ENCODE measurements around the gene DENND1A.
"Not testable (repeated sequence)": the region's sequence is repeated elsewhere in the genome, so short reads cannot be mapped to it uniquely, and the experiment has no call there.

DENND1A gene

DNA sequence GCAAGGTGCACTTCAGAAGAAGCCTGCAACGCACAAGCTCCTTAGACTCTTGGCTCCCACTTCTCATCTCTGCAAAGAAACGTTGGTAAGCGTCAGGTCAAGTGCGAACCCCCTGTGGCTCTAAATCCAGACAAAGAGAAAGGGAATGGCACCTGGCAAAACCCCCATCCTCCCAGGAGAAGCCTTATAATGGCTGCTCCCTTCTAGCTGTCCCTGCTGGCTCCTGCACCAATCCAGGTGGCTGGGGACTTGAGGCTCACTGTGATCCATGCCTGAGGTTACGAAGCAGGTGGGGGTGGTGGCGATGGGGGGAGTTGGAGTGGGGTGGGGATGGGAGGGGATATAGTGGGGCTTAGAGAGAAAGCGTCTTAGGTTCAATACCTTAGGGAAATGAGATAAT is 272.8 kb downstream of the DENND1A start:
- DNase-seq (ENCODE audit: low read depth in 2 of 3, low spot score in 2 of 3): no peak

DNA sequence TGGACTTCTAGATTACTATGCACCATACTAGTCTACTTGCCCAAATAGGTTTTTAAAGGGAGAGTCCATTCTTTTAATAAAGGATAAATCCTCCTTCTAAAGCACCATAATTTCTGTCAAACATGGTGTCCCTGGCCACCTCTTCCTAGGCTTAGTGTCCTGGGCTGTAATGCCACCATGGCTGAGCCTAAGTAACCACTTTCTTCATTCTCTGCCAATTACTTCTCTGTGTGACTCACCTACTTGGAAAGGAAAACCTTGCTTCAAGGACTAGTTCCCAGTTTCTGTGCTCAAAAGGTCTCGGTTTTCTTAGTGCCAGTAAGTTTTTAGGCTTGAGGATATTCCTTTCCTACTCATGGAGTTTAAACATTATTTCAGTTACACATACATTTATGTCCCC is 273.4 kb downstream of the DENND1A start:
- no peak for DNase-seq (ENCODE audit: low read depth in 2 of 3, low spot score in 2 of 3)

DNA sequence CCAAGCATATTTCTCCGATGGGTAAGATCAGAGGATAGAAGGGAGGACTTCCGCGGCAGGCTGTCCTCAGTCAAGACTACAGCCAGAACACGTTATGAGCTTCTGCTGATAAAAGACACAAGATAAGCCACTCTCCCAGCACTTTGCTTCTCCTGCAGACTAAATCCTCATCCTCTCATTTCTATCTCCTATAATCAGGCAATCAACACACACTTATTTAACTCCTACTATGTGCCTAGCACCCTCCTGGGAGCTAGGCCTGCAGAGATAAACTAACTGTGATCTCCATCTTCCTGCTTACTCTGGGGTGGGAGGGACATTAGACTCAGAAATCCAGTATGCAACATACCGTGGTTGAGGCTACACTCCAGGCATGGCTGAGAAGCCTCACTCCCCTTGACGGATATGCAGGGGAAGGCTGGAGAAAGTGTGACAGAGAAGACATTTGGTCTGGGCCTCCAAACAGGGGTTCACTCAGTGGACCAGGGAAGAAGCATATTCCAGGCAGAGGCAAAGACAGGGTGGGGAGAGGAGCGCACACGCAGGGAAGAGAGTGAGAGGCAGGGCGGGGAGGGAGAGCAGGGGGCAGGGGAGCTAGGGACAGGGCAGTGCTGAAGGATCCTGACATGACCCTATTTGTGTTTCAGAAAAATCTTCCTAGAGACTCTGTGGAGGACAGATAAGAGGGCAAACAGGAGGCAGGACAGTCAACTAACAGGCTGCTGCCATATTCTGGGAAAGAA is 274.1 kb downstream of the DENND1A start:
- DNase-seq (ENCODE audit: low read depth in 2 of 3, low spot score in 2 of 3): no peak

DNA sequence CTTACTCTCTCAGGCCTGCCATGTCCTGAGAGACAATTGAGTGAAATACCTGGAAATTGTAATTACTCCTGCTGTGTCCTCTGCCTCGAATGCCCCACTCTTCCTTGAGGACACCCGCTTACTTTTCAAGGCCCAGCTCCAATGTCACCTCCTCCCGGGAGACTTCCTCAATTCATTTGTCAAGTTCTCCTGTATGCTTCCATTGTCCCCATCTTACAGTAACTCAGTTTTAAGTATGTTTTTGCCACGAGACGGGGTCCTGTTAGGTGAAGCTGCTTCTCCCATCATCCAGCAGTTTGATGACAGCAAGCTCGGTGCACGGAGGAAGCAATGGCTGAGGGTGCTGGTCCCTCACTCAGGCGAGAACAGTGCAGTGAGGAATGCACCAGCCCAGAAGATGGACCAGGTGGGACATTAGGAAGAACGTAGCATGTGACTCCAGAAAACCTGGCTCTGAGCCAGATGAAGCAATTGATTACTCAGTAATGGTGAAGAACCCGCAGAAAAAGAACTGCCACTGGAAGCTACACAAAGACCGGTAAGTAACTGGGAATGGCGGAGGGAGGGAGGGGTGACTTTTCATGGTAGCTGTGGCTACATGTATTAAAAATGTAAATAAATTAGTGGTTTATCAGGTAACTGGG is 274.8 kb downstream of the DENND1A start:
- no peak for DNase-seq (ENCODE audit: low read depth in 2 of 3, low spot score in 2 of 3)

DNA sequence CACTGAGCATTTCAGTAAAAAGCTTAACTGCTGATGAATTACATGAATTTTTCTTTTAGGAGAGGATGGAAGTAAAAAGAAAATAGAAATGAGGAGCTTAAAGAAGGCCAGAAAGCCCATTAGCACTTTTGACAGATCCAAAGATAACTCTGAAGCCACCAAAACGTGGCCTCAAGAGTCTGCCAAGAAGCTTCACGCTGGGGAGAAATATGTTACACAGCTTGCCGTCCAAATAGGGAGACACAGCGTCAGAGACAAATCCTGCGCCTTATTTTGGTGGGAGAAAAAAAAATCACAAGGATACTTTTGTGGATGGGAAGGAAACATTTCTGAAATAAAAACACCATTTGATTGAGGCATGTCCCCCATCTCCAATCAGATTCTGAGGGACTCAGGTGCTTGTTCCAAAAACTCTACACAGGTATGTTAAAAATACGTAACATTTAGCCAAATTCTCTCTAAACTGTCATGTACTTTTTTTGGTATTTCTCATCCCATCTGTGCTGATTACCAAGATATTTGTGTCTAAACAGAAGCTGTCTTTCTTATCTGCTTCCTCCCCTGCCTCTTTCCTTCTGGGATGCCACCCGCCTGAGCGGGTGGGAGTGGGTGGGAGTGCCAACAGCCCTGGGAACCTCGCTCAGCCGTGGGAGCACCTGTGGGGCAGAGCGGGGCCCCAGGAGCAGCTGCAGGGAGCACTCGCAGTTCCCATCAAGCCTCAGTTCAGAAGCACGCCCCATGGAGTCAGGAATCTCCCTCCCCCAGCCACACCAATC is 275.5 kb downstream of the DENND1A start:
- DNase-seq (ENCODE audit: low read depth in 2 of 3, low spot score in 2 of 3): no peak

DNA sequence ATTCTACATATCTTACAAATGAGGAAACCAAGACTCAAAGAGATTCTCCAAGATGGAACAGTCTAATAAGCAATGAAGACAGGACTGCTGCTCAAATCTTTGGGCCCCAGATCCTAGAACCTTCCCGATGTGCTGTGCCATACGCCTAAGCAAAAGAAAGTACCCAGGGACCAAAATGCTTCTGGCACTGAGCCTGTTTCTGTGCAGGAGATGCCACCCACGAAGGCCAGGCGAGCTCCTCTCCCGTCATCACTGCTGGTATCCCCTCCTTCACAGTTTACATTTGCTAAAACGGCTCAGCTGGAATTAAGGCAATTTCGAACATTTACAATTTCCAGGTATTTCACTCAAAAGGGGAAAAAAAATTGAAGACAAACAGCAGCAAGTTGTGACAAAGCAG is 277.5 kb downstream of the DENND1A start:
- DNase-seq (ENCODE audit: low read depth in 2 of 3, low spot score in 2 of 3): no peak

DNA sequence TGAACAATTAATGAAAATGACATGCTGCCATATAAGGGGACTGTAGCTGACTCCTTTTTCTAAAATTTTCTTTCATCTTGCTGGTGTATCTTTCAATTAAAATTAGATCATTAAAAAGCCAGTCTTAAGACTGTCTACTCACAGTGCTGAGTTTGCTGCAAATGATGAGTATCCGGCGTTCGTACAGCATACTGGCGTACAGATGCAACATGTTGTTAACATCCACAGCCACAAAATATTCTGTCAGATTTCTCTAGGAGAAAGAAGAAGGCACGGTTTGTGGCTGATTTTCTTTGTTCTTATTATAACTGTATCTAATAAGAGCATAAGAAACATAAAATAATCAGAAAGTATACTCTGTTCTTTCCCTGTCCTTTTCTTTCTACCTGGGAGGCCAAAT is 278.1 kb downstream of the DENND1A start:
- DNase-seq (ENCODE audit: low read depth in 2 of 3, low spot score in 2 of 3): no peak

DNA sequence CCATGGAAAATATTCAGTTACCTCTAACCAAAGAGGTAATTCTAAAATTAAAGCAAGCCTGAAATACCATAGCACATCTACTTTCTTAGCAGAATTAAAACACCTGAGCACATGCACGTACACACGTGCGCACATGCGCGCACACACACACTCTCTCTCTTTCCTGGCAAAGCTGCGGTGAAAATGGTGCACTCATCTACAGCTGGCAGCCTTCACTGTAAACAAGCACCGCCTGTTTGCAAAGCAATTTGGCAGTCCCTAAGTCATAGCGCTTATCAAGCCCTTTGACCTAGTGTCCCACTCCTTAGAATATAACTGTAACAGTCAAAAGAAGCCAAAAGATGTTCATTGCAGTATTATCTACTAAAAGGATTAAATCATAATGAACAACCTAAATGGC is 278.7 kb downstream of the DENND1A start:
- no peak for DNase-seq (ENCODE audit: low read depth in 2 of 3, low spot score in 2 of 3)

DNA sequence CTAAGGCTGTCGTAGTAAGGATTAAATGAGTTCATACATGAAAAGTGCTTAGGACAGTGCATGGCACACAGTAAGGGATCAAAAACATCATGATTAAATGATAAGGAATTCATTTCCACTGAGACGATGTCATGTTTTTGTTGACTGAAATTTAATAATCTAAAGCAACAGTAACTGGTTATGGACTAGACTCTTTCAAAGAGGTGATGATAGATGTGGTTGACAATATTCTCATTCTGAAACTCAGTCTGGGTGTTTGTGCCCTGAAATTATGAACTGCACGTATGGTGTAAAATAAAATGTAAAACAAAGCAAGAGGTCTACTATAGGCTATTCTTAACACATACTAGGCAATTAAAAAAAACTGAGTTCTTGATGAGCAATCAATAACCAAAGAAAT is 280.0 kb downstream of the DENND1A start:
- DNase-seq (ENCODE audit: low read depth in 2 of 3, low spot score in 2 of 3): no peak

DNA sequence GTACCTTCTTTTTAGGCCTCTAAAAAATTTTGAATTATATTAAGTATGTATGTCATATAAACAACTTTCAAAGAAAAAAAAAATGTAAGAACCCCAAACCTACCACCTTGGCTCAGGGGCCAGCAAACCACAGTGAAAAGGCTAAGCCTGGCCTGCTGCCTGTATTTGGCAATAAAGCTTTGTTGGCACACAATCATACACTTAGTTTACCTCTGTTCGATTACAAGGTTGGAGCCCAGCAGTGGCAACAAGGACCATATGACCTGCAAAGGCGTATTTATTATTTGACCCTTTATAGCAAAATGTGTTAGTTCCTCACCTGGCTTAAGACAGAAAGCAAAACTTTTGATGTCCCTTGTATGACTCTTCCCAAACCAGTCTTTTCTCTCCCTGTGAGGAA is 282.8 kb downstream of the DENND1A start:
- DNase-seq (ENCODE audit: low read depth in 2 of 3, low spot score in 2 of 3): no peak

DNA sequence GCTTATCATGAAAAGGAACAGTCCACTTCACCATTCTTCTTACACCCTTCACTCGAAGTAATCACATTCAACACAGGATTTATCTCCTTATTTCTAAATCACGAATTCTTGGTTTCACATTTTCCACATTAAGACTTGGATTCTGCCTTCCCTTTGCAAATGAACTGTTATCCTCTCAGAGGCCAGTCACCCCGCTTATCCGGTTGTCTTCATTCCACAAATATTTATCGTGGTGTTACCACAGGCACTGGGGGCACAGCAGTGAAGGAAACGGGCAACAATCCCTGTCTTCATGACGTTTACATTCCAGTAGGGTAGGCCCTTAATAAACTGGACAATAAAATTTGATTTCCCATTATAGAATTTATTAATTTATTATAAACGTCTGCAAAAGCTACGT is 284.2 kb downstream of the DENND1A start:
- no peak for DNase-seq (ENCODE audit: low read depth in 2 of 3, low spot score in 2 of 3)

DNA sequence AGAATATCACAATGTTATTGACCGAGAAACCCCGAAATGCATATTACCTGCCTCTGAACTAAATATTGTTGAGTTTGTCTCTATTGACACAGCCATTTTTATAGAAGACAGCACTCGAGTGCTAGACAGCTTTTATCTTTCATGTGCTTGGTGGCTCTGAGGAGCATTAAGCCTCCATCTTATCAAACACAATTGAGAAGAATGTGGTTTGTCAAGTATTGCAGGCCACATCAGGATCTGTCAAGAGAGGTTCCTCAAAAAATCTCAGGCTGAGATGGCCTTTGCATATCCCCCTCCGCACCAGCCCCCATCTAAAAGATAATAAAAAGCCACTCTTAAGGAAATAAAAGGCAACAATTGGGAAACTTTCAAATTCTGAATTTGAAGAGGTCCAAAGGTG is 284.8 kb downstream of the DENND1A start:
- DNase-seq (ENCODE audit: low read depth in 2 of 3, low spot score in 2 of 3): no peak

DNA sequence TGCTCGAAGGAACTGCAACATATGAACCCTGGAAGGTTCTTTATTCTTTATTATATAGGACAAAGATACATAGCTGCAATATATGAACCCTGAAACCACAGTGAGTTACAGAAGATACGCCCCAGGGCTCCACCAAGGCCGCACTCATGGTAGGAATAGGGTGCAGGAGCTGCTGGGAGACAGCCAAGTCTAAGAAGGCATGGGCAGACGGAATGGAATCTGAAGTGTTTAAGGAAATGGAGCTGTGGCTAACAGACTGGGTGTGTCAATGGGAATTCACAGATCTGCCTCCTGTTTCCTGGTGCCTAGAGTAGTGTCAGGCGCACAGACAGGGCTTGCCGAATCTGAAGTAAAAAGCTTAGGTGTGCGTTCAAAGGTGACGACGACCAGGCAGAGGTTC is 286.4 kb downstream of the DENND1A start:
- DNase-seq (ENCODE audit: low read depth in 2 of 3, low spot score in 2 of 3): no peak

DNA sequence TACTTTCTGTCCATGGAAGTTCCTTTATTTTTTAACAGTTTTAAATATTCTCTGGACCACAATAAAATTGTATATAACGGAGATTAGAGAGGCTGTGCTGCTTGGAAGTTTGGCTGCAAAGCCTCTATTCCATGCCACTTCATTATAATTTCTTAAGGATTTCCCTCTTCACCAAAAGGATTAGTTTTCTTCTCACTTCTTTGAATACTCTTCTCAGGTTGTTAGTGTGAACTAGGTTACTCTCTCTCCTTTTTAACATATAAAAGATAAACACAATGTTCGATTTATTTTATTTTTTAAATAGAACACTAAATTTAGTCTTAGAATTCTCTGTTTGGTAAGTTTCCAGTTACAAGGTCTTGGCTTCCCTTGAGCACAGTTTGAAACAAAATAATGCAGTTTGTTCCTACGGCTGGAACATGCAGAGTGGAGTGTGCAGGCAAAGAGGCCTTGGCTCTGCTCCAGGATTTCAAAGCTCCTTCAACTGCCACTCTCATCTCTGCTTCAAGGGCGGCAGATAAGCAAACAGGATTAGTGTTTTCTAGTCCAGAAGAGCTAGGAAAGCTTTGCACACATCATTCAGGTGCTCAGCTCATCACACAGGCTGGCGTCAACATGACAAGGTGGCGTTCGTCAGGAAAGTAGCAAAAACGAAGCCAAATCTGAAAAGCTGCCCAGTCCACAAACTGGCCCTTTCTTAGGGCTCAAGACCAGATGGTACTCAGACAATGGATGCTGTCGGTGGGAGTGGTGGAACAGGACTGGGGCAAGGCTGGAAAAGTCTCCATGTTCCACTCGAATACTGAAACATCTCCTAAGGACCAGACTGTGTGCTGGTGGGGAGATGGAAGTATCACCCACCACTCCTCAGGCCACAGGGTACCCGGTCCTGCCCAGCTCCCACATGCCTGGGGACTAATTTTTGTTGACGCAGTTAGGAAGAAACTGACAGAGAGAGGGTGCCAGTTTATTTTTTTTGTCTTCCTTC is 287.3 kb downstream of the DENND1A start:
- no peak for DNase-seq (ENCODE audit: low read depth in 2 of 3, low spot score in 2 of 3)

DNA sequence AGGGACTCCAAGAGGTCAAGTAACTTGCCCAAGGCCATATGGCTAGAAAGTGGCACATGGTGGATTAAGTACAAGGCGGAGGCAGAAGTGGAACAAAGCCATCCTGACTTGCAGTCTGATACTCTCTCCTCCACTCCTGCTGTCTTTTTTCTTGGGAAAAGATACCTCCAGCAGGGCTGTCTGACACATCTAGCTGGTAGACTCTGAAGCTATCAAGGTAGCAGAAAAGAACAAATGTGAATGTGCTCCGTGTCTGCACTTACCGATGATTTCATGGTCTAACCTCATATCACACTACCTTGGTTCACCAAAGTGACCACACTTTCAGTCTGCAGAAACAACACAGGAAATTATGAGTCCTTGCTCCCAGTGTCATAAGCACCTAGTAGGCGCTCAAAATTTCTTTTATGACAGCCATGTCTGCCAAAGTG is 289.1 kb downstream of the DENND1A start:
- no peak for DNase-seq (ENCODE audit: low read depth in 2 of 3, low spot score in 2 of 3)

DNA sequence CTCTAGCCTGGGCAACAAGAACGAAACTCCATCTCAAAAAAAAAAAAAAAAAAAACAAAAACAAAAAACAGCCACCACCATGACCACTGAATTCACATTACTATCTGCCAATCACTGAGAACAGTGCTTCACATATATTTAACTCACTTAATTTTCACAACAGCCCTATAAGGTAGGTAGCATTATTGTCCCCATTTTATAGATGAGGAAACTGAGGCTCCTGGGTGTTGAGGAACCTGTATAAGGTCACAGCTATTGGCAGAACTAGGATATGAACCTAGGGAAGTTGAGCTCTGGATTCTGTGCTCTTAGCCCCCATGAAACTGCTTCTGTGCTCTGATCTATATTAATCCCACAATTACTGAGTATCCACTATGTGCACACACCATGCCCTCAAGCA is 290.2 kb downstream of the DENND1A start:
- no peak for DNase-seq (ENCODE audit: low read depth in 2 of 3, low spot score in 2 of 3)

DNA sequence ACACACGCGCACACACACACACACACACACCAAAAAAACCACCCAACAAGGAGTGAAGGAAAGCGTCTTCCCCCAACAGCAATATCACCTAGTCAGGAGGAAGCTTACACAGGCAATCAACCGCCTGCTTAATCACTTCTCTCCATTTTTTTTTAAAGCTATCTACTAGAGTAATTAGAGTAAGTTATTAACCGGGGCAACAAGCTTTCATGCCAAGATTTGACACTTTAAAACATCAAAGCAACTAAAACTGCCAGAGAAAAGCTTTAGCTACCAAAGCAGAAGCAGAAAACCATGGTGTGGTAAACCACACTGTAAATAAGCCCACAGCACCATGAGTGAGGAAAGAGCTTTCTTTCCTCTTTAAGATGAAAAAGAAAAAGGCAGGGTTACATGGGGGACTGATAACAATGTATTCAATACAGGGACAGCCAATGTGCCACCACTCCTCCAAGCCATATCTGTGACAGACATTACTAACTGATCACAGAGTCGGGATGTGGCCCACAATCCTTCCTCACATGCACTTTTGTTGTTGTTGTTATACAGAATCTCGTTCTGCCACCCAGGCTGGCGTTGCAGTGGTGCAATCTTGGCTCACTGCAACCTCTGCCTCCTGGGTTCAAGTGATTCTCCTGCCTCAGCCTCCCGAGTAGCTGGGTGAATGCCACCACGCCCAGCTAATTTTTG is 291.8 kb downstream of the DENND1A start:
- no peak for DNase-seq (ENCODE audit: low read depth in 2 of 3, low spot score in 2 of 3)

DNA sequence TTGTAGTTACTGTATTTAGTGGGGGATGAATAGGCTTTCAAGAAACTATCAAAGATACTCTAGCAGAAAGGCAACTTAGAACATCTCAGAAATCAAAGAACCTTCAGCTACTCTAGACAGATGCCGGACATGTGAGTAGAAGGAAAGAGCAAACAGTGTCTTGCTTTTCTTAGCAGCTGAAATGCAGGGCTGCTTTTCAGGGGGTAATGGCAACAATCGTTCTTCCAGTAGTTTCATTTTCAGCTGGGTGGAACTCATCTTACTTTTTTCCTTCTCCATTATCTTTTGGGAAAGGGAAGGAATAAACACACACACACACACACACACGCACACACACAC is 292.4 kb downstream of the DENND1A start:
- no peak for DNase-seq (ENCODE audit: low read depth in 2 of 3, low spot score in 2 of 3)

DNA sequence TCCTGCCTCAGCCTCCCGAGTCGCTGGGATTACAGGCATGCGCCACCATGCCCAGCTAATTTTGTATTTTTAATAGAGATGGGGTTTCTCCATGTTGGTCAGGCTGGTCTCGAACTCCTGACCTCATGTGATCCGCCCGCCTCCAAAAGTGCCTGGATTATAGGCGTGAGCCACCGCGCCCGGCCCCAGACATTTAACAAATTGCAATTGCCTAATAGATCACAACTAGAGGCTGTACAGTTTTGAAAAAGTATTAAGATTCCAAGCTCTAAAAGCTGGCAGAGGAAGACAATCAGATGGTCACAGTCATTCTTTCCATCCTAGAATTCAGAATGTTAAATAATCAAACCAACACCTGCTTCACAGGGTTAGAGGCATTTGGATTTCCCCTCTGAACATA is 293.1 kb downstream of the DENND1A start:
- not testable (repeated sequence) for DNase-seq (ENCODE audit: low read depth in 2 of 3, low spot score in 2 of 3)

DNA sequence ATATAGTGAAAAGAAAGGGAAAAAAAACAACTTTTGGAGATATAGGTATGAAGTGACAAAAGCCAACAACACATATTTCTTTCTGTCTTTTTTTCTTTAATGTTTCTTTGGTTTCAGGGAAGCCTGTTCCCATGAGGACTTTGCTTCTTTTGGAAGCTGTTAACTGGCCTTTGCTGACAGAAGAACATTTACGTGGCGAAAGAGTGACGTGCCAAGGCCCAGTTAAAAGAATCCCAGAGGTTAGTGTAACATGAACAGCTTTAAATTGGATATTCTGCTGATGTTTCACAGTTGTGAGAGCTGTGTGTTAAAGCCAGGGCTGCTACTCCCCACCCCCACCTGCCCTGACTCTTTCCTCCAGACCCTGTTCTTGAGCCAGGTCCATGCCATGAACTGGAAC is 298.1 kb downstream of the DENND1A start:
- no peak for DNase-seq (ENCODE audit: low read depth in 2 of 3, low spot score in 2 of 3)

DNA sequence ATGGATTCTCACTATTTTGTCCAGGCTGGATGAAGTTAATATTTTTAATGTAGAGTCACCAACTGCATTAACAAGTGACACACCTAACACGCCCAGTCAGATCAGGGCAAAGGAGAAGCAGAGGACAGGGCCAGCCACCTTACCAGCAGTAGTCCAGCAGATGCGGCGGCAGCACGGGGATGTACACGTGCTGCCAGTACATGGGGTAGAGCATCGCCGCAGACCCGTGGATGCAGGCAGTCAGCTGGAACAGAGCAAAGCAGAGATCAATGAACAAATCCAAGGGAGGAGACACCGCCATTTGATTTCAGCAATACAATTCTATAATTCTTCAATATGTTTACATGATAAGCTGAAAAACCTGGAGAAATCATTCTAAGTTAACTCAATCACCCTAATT is 299.7 kb downstream of the DENND1A start:
- no peak for DNase-seq (ENCODE audit: low read depth in 2 of 3, low spot score in 2 of 3)
